ENCODE data around the gene RABGGTA.

RABGGTA gene

GRCh38 chr14:24304019-24304387, 32.6 kb upstream of the RABGGTA start:
- DNase-seq = no peak

DNA sequence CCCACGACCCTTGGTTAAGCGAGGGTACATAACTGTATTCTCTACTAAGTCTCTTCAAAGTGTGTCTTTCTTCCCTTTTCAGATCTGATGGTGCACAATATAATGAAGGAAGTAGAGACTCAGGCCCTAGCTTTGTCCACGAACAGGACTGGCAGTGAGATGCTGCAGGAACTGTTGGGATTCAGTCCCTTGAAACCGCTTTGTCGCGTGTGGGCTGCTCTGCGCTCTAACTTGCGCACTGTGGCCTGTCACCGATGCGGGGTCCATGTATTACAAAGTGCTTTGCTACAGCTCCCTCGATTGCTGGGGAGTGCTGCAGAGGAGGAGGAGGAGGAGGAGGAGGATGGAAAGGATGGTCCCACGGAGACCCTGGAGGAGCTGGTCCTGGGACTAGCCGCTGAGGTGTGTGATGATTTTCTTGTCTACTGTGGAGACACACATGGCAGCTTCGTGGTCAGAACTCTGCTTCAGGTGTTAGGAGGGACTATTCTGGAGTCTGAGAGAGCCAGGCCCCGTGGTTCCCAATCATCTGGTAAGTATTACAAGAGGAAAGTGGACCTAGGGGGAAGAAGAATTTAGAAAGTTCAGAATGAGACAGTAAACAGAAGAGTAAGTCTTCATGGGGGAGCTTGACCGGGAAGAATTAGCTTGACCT, 29.1 kb upstream of the RABGGTA start:
- no peak for DNase-seq

DNA sequence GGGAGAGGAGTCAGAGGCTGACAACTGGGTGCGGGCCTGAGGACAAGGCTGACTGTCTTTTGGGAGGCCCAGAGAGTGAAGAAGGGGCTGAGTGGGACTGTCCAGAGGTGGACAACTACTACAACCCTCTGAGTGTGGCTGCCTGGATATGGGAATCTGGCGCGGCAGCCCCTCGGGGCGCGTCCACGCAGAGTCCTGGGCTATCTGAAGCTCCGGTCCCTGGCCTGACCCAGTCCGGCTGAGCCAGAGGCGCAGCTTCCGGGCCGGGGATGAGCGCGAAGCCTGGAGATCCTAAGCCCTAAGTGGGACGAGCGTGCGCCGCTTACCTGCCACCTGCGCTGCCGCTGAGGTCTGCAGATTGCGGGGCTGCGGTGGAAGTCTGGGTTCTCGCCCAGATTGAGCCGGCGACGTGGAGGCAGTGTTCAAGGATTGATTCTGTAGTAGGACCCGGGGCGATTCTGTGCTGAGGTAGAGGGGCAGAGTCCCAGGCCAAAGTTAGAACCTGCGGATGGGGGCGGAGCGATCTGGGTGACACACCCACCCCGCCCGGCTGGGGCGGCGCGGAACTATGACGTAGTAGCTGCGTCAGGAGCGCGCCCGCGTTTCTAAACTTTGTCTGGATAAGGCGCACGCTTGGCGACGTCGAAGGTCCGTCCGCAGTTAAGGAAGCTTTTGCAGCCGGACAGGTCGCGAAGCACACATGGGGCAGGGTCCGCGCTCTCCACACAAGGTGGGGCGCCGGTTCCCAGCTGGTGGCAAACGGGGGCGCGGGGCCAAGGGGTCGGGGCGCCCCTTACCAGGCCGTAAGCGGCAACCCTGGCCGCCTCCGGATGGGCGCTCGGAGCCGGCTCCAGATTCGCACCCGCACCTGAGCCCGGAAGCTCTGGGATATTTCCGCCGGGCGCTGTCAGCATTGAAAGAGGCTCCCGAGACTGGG, 28.1 kb upstream of the RABGGTA start, which contains the start of the genes DHRS1 and NOP9:
TSS of gene DHRS1 (minus strand) at position 526 of the 937 bp plus-strand sequence. CDS start 674 bp downstream, outside the sequence.
TSS of gene NOP9 (plus strand) at position 596 of the 937 bp plus-strand sequence. CDS start at position 701, 105 bp downstream.
- DNase-seq = peak; percentile 93

DNA sequence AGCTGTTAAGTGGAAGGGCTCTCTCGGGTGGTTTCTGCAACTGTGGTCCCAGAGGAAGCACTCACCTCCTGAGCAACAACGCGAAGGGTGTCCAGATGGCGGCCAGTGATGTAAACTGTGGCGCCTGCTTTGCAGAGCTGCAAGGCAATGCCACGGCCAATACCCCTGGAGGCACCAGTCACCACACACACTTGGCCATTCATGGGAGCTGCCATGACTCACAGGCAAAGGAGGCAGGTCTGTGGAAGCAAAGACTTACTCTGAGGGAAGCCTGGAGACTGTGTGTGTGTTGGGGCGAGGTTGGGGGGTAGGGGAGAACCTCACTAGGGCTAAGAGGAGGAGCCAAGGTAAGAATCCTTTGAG, 27.5 kb upstream of the RABGGTA start:
- DNase-seq = peak; percentile 67

DNA sequence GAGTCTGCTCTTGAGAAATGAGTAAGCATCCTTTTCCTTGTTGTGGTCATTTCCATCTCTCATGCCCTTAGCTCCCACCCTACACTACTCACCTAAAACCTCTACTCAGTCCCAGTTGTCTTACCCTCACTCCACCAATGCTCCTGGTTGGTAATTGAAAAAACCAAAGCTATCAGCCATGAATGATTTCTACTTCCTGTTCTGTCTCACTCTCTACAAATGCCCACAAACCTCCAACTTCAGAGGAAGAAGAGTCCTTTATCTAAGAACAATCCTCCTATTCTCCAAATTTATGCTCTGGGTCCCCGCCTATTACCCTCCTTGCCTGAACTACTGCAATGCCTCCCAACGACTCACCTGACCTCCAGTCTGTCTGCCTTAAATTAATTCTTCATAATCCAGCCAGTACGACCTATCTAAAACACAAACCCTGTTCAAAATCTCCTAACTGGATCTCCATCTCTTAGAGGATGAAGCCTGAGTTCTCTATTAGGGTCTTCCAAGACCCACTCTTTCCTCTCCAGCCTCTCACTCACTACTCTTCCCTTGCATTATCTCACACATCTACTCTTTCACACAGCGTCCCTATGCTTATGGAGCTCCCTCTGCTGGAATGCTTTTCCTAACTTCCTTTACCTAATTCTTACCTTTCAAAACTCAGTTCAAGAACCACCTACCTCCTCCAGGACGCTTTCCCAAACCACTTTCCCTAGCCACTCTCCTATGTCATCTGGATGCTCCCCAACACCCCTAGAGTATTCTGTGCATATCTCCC, 26.0 kb upstream of the RABGGTA start:
- DNase-seq = peak; percentile 76

DNA sequence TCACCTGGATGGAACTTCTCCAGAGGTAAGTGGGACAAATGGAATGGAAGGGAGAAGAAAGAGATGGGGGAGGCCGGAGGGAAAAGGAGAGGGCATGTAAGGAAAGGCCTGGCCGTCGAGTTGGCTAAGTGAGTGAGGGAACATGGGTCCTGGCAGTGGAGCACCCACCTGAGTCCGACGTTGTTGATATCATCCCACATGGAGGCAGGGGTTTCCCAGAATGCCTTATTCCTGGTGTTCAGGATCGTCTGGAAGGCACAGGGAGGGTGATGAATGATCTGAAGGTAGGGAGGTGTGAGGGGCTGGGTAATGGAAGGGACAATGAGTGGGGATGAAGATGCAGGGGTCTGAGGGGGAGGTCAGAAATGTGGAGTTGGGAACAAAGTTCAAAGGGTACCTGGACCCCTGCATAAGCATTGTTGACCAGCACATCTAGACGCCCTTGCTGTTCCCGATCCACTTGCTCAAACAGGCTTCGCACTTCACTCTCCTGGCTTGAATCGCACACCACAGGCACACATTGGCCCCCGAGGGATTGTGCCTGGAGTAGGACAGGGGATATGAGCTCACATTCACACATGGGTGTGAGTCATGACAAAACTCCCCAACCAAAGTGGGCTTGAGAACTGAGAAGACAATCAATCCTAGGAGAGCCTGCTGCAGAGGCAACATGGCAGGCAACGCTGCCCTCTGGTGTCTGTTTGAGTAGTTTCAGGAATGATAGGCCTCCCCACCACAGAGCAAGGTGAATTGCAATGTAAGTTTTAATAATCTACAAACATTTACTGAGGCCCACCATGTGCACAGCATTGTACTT, 25.2 kb upstream of the RABGGTA start:
- DNase-seq = peak; percentile 72

- no peak for DNase-seq
Measured at GRCh38 chr14:24293525-24293924, 22.1 kb upstream of the RABGGTA start.

DNA sequence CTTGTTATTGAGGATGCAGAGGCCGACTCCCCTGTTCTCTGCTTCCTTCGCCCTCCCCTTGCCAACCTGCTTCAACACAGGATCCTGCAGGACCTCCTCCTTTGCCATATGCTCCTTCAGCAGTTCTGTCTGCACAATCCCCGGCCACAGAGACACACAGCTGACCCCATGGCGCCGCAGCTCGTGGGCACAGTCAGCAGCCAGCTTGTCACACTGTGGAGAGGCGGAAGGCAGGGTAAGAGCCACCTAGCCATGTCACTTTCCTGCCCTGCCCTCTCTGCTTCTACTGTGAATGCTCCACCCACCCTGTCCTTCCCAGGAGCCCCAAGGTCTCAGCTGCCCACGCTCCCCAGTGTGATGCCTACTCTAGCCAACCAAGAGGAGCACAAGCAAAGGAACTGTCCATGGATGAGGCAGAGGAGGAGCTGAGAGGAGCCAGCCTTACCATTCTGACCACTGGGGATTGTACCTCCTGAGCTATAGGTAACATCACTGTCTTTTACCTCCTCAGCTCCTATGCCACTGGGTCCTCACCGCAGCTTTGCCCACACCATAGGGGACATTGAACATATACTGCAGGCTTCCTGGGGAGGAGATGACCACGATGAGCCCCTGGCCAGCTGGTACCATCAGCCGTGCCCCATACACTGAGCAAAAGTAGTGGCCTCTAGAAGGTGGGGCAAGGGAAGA, 20.9 kb upstream of the RABGGTA start:
- no peak for DNase-seq

DNA sequence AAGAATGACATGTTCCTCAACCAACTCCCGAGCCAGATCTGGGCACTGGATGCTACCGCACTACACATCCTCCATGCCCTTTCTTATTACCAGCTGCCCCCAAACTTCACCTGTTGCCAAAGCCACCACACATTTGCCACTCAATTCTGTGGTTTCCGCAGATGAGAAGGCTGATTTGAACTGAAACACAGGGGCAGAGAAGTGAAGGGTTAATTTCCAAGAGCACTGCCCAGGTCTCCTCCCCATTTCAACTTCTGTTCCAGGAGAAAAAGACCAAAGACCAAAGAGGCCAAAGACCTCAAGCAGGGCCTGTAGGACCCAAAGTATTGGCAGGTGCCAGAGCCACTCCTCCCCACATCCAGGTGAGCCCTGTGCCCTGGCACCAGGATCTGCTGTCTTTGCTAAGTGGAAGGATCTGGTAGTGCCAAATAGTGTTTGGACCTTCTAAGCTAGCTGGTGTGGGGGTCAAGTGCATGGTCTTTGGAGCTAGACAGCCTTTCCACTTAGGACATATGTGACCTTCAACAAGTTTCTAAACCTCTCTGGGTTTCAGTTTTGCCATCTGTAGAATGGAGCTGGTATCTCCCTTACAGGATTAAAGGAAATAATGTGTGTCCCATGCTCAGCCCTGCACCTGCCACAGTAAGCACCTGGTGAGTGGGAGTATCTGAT, 20.2 kb upstream of the RABGGTA start:
- DNase-seq = no peak

DNA sequence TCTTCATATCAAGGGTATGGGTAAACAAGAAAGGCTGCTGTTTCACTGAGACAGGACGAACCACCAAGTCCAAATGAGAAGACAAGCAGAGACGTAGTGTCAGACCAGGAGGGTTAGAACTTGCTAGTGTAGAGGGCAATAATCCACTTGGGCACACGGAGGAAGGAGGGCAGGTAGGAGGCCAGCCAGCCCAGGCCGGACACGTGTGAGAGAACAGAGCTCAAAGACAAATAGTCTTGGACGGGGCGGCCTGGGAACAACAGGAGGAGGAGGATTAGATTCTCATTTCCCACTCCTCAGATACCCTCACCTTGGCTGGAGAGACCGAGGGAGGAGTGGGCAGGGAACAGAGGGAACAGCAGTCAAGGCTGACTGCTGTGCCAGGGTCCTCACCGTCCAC, 19.3 kb upstream of the RABGGTA start:
- DNase-seq = no peak

DNA sequence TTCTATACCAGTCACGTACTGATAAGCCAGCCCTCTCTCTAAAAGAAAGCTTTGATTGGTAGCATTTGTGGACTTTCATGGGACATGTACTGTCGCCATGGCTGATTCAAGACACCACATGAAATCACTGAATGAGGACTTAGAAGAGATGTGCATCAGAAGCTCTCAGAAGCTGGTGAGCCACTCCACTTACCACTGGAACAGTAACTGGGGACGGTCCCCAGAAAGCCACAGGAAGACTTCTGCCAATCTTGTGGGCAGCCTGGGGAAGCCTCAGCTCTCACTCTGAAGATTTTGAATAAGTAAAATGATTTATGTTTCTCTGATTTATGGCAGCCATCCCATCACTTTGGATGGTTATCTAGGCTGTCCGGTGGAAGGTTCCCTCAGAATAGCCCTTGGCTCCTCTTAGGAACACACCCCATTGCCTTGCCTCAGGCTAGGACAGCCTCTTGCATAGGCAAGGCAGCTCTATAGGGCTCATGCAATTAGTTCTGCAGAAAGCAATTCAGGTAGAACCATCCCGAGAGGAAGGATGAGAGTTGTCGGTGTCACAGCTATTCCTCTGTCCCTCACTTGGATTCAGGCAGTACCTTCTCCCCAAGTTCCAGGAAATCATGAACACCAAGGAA, 18.4 kb upstream of the RABGGTA start:
- no peak for DNase-seq

DNA sequence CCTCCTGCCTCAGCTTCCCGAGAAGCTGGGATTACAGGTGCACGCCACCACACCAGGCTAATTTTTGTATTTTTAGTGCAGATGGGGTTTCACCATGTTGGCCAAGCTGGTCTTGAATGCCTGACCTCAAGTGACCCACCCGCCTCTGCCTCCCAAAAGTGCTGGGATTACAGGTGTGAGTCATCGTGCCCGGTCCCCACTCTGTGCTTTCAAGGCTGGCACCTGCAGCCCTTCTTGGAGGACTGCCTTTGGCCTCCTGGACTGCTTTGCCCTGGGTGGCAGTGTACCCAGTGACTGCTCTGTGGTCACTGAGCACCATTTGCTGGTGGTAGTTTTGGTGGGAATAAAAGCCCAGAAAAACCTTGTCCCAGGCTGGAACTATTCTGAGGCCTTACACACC, 15.6 kb upstream of the RABGGTA start:
- no peak for DNase-seq

GRCh38 chr14:24285351-24285750, 14.0 kb upstream of the RABGGTA start:
- no peak for DNase-seq

DNA sequence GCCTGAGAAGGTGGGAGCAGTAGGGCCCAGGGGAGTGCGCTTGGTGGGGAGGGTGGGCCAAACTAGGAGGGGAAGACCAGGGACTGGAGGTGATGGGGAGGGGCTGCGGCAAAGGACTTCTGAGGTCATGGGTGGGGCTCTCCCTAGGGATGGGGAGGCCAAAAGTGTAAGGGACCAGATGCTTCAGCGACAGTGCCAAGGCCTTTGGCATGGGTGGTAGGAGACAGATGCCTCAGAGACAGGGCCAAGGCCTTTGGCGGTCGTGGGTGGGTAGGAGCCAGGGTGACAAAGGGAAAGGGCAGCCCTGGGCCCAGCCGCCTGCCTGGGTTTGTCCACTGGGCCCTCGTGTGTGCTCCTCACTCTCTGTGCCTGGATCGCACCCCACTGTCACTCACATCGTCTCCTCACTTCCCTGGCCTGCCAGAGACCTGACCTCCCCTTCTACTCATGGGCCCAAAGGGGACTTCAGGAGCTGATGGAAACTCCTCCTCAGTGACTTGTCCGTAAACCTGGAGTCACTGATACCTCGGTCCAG, 13.2 kb upstream of the RABGGTA start:
- no peak for DNase-seq

- DNase-seq = no peak
Measured at GRCh38 chr14:24283796-24284460, 12.5 kb upstream of the RABGGTA start.

DNA sequence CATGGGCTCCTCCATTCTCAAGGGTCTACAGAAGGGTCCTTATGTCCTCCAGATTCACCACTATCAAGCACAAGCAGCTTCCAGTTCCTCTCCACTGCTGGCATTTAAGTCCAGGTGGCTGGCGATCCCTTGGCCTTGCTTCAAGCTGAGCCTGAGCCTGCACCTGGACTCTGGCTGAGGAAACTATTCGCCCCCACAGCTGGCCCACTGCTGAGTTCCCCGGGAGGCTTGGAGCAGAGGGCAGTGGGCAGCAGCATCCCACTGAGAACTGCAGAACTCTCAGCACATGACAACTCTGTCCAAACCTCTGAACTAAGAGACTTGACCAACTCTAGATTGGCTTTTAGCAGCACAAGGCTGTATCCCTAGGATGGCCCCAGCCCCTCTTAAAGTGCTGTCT, 11.3 kb upstream of the RABGGTA start:
- DNase-seq = no peak

DNA sequence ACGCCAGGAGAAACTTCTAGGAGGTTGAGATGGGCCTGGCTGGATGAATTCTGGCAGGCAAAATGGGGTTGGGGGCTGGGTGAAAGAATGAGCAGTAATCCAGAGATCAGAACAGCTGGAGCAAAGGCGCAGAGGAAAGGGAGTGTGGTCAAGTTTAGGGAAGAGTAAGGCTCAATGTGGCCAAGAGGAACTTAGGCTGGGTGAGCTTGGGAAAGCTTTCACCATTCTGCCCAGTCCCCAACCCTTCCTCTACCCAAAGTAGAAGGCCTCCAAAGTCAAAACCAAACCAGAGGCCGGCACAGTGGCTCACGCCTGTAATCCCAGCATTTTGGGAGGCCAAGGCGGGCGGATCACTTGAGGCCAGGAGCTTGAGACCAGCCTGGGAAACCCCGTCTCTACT, 10.2 kb upstream of the RABGGTA start:
- no peak for DNase-seq

GRCh38 chr14:24280797-24281460, 9.5 kb upstream of the RABGGTA start:
- DNase-seq = no peak
